ENCODE measurements around the gene SAPCD2. TPM values are rescaled to one million over a fixed set of nuclear protein-coding genes. Genes with fewer than 3 reads are reported as not detected.

SAPCD2 gene
- polyA plus RNA-seq, 10 donors, result 1.9 to 7.1 (median 3.9) TPM

DNA sequence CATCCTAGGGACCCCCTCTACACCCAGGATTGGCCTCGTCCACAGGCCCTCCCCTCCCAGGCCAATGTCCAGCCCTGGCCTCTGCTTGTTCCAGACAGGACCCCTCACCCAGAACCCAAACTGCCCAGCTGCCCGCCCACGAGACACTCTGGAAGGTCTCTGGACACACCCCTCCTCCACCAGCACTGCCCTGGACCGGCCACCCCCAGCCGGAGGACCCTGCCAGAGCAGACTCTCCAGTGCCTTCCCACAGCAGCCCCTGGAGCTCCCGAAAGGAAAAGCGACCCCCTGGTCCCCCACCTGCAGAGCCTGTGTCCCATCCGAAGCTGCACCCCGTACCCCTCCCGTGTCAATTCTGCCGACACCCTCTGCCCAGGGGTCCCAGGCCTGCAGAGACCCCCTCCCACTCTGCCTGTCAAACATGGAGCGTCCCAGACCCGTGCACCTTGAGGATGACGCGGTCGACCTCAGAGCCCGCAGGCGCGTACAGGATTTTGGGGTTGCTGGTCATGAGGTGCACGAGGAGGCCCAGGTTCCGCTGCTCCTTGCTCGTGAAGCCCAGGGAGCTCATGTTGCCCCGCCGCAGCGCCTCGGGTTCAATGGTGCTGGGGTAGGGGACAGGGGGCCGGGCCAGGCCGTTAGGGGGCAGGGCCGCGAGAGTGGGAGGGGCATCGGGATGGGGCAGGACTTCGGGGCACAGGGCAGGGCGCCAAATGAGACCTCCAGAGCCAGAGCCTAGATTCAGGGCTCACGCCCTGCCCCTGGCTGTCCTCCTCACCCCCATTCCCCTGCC lies 50.3 kb downstream of the SAPCD2 start:
- DNase-seq, result no peak

DNA sequence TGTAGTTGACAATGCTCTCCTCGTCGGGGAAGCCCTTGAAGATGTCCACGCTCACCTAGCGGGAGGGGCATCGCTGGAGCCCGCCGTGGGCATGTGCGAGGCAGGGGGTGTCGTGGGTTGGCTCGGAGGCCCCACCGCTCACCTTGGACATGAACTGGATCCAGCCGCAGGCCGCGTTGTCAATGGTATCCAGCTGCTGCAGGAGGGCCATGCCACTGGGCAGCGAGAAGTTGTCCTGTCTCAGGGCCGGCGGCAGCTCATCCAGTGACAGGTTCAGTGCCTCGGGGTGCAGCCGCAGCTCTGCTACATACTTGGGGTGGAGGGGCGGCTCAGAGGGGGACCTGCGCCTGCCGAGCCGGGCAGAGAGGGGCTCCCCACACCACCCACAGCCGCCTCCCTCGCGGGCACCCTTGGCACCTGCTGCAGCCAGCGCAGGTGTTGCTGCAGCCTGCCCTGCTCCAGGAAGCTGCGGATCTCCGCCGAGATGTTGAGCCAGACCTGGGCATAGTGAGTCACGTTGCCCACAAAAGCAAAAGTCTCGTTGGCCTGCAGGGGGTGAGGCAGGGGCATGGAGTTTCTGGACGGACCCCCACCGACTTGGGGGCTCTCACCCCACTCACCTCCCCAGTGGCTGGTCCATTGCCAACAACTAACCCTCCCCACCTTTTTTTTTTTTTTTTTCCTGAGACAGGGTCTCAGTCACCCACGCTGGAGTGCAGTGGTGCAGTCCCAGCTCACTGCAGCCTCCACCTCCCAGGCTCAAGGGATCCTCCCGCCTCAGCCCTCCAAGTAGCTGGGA lies 51.4 kb downstream of the SAPCD2 start:
- no peak for DNase-seq

DNA sequence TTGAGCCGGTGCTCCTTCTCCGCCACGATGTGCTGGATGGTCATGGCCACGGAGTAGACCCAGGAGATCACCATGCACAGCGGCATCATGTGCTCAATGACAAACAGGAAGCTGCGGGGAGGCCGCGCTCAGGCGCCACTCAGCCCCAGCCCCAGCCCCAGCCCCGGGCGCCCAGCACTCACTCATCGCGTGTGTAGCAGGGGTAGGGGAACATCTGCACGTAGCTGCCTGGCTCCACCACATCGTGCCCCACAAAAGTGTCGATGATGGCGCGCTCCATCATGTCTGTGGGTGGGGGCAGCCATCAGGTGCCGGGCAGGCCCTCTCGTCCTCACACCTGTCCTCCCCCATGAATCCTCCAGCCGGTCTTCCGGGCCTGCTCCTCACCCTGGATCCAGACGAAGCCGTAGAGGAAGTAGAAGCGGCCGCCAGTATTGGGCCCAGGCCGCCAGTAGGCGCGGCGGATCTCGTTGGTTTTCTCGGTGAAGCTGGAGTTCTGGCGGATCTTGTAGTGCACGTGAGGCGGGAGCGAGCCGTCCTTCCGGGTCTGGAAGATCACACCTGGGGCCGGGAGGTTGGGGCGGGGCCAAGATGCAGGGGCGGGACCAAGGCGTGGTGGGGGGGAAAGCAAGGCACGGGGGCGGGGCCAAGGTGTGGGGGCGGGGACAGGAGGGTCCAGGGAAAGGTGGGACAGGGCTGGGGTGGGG lies 52.4 kb downstream of the SAPCD2 start:
- DNase-seq, result no peak

DNA sequence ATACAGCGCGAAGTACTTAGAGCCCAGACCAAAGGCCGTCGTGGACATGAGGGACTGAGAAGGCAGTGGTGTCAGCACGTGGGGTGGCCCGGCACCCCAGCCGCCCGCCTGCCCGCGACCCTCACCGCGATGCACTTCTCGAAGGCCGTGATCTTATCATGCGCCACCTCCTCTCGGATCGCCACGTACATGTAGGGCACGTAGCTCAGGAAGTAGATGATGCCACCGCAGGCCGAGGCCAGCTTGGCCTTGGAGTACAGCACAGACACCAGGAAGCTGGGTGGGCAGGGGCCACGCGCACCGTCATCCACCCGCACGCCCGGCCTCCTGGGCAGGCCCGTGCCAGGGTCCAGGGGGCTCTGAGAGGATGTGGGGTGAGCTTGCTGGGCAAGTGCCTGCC lies 53.3 kb downstream of the SAPCD2 start:
- DNase-seq, result no peak

DNA sequence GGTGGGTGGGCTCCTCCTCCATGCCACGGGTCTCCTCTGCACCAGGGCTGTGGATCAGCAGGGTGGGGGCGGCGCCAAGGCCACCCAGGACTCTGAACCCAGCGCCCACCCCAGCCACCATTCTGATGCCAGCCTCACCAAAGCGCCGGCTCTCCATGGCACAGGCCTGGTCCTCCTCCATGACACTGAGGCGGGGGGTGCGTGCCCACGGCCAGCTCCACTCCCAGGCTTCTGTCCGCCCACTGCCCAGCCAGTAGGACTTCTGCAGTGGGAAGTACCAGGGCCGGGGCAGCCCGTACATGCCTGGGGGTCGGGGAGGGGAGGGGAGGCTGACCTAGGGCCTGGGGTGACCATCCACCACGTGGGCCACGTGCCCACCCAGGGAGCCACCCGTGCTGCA lies 53.9 kb downstream of the SAPCD2 start:
- no peak for DNase-seq

DNA sequence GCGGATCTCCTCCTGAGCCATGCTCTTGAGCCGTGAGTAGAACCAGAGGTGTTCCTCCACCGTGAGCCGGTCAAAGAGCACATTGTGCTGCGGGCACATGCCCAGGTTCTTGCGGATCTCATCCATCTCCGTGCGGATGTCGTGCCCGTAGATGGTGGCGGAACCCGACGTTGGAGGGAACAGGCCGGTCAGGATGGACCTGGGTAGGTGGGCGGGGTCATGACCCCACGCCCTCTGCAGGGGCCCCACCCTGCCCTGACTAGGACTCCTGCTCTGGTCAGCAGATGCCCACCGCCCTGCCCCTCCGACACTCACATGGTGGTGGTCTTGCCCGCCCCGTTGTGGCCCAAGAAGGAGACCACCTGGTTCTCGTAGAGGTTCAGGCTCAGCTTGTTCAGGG lies 54.4 kb downstream of the SAPCD2 start:
- DNase-seq, result no peak

DNA sequence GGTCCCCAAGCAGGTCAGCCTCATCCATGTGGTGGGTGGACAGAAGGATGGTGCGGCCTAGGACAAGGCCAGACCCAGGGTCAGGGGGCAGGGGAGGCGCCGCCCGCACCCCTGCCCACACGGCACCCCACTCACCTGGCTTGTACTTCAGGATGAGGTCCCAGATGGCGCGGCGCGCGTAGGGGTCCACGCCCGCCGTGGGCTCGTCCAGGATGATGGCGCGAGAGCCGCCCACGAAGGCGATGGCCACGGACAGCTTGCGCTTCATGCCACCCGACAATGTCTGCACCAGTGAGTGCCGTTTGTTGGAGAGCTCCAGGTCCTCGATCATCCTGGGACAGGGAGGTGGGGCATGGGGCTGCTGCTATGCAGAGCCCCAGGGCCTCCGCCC lies 54.8 kb downstream of the SAPCD2 start:
- DNase-seq, result no peak

DNA sequence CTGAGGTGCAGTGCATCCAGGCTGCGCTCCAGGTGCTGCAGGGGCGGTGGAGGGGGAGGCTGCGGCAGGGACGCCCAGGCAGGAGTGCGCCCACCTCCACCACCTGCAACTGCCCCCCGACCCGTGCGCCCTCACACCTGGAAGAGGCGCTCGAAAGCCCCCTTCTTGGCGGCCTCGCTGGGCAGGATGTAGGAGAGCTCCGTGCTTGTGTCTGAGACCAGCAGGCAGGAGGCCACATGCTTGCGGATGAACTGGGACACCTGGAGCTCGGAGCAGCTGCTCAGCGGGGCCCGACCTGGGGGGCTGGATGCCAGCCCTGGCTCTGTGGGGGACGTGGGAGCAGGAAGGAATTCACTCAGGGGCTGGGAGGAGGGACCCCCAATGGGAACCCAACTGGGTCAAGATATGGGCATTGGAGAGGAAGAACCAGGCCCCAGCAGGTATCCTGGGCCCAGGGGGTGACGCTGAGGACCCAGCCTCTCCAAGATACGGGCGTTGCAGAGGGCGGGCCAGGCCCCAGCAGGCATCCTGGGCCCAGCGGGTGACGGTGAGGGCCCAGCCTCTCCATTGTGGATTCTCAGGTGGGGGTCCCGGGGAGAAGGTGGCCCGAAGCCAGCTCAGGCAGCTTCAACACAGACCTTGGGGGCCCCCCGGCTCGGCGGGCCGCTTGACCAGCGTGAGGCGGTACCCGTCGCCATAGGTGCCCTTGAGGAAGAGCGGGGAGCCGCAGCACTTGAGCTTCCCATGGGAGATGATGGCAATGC lies 55.4 kb downstream of the SAPCD2 start:
- no peak for DNase-seq

DNA sequence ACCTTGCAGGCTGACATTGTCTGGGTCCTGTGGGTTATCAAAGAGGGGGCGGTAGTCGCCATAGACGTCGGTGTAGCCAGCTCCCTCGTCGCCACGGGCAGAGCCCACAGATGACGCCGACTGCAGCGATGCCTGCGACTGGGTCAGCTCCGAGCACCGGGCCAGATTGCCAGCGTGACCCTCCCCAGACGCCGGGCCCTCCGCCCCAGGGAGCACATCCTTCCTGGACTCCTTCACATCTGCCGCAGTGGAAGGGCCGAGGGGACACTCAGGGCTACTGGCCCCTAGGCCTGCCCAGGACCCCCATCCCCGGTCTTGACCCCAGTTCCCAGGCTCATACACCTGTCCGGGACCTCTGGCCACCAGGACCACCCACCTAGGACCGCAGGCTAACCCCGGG lies 56.2 kb downstream of the SAPCD2 start:
- DNase-seq, result no peak

DNA sequence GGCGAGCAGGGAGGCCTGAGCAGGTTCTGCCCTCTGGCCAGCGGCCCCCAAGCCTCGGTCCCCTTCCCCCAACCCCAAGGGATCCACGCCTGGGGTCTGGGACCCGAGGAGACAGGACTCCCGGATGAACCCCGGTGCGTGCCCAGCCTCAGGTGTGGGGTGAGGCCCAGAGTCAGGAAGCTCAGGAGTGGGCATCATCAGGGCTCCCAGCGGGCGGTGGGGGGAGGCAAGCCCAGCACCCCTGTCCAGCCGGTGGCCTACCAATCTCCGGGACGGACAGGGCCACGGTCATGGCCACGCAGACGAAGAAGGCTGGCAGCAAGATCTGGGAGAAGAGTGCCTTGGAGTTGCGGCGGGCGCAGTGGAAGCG lies 56.8 kb downstream of the SAPCD2 start:
- no peak for DNase-seq

DNA sequence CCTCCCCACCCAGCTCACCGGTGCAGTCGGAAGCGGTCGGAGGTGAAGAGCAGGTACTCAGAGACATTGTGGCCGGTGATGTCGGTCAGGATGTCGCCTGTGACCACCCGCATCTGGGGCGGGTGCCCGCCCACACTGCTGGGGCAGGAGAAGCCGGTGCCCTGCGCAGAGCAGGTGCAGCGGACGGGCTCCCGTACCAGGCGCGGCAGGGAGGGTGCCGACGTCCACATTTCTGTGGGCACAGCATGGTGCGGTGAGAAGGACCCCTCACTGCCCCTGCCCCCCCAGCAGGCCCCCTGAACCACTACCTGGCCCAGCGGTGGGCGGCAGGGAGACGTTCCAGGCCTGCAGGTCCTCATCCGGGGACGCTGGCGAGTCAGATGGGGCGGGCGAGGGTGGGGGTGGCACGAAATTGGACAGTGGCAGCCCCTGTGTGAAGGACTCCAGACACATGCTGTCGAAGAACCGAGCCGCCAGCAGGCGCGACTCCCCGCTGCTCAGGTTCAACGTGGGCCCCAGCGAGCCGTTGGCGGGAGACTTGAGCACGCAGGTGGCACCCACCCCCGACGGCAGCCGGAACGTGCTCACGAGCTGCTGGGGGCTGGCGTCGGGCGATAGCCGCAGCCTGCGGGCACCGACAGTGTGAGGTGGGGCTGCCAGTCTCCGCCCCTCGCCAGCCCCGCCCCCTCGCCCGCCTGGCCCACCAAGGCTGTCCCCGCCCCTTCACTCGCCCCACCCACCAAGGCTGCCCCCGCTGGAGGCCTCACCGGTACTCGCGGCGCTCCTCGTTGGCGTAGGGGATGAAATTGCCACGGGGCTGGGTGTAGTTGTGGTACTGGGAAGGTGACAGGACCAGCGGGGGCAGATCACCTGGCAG lies 57.4 kb downstream of the SAPCD2 start:
- no peak for DNase-seq

Other genes with a start within 250 kb of the SAPCD2 start
- 1 to 10 TPM; 1.3 to 2.1 (median 1.7) TPM for gene AJM1, start 228.1 kb downstream of the SAPCD2 start, polyA plus RNA-seq (ENCODE audit: insufficient read length in 10 of 10)
- gene PHPT1, start 221.1 kb downstream of the SAPCD2 start, polyA plus RNA-seq (ENCODE audit: insufficient read length in 10 of 10), result 100 to 1,000 TPM in 4 of 10 donors, 10 to 100 TPM in 6; 63.9 to 118 (median 81.7) TPM
- gene MAMDC4, start 218.2 kb downstream of the SAPCD2 start, polyA plus RNA-seq (ENCODE audit: insufficient read length in 10 of 10), result 1 to 10 TPM; 2.0 to 5.6 (median 3.9) TPM
- gene EDF1, start 204.2 kb downstream of the SAPCD2 start, polyA plus RNA-seq (ENCODE audit: insufficient read length in 10 of 10), result 100 to 1,000 TPM; 236 to 394 (median 310) TPM
- gene TRAF2, start 184.0 kb downstream of the SAPCD2 start, polyA plus RNA-seq (ENCODE audit: insufficient read length in 10 of 10), result 10 to 100 TPM in 2 of 10 donors, 1 to 10 TPM in 8; 8.1 to 10.7 (median 9.6) TPM
- 10 to 100 TPM; 27.4 to 47.9 (median 34.4) TPM for gene FBXW5, start 125.8 kb downstream of the SAPCD2 start, polyA plus RNA-seq (ENCODE audit: insufficient read length in 10 of 10)
- 1 to 10 TPM in 1 of 10 donors, under 1 TPM in 8, not detected in 1; 0.29 to 1.0 (median 0.51) TPM for gene C8G, start 125.3 kb downstream of the SAPCD2 start, polyA plus RNA-seq (ENCODE audit: insufficient read length in 10 of 10)
- 1 to 10 TPM in 3 of 10 donors, under 1 TPM in 7; 0.25 to 1.2 (median 0.68) TPM for gene LCN12, start 118.3 kb downstream of the SAPCD2 start, polyA plus RNA-seq (ENCODE audit: insufficient read length in 10 of 10)
- 10 to 100 TPM in 8 of 10 donors, 1 to 10 TPM in 2; 2.3 to 36.3 (median 17.1) TPM for gene PTGDS, start 93.1 kb downstream of the SAPCD2 start, polyA plus RNA-seq (ENCODE audit: insufficient read length in 10 of 10)
- 1 to 10 TPM in 3 of 10 donors, under 1 TPM in 7; 0.14 to 1.1 (median 0.66) TPM for gene LCNL1, start 87.6 kb downstream of the SAPCD2 start, polyA plus RNA-seq (ENCODE audit: insufficient read length in 10 of 10)
- gene PAXX, start 78.1 kb downstream of the SAPCD2 start, polyA plus RNA-seq (ENCODE audit: insufficient read length in 10 of 10), result 10 to 100 TPM; 11.8 to 28.5 (median 21.6) TPM
- 1 to 10 TPM in 2 of 10 donors, under 1 TPM in 6, not detected in 2; 0.28 to 4.7 (median 0.54) TPM for gene CLIC3, start 74.0 kb downstream of the SAPCD2 start, polyA plus RNA-seq (ENCODE audit: insufficient read length in 10 of 10)
- gene ABCA2, start 42.3 kb downstream of the SAPCD2 start, polyA plus RNA-seq (ENCODE audit: insufficient read length in 10 of 10), result 10 to 100 TPM; 11.5 to 18.7 (median 16.7) TPM
- under 1 TPM in 4 of 10 donors, not detected in 6; 0.10 to 0.48 (median 0.12) TPM for gene FUT7, start 38.5 kb downstream of the SAPCD2 start, polyA plus RNA-seq (ENCODE audit: insufficient read length in 10 of 10)
- 10 to 100 TPM; 28.5 to 53.0 (median 38.4) TPM for gene NPDC1, start 24.4 kb downstream of the SAPCD2 start, polyA plus RNA-seq (ENCODE audit: insufficient read length in 10 of 10)
- gene ENTPD2, start 16.5 kb downstream of the SAPCD2 start, polyA plus RNA-seq (ENCODE audit: insufficient read length in 10 of 10), result 10 to 100 TPM in 6 of 10 donors, 1 to 10 TPM in 4; 7.5 to 16.5 (median 12.1) TPM
- 1 to 10 TPM; 1.5 to 3.0 (median 2.0) TPM for gene UAP1L1, start 7.0 kb upstream of the SAPCD2 start, polyA plus RNA-seq (ENCODE audit: insufficient read length in 10 of 10)
- gene MAN1B1, start 16.4 kb upstream of the SAPCD2 start, polyA plus RNA-seq (ENCODE audit: insufficient read length in 10 of 10), result 10 to 100 TPM; 31.3 to 54.4 (median 41.1) TPM
- 10 to 100 TPM; 21.9 to 43.1 (median 28.8) TPM for gene DPP7, start 44.2 kb upstream of the SAPCD2 start, polyA plus RNA-seq (ENCODE audit: insufficient read length in 10 of 10)
- under 1 TPM in 2 of 10 donors, not detected in 8; 0.07 TPM for gene GRIN1, start 68.6 kb upstream of the SAPCD2 start, polyA plus RNA-seq (ENCODE audit: insufficient read length in 10 of 10)
- gene LRRC26, start 99.5 kb upstream of the SAPCD2 start, polyA plus RNA-seq (ENCODE audit: insufficient read length in 10 of 10), result not detected
- not detected for gene TMEM210, start 101.5 kb upstream of the SAPCD2 start, polyA plus RNA-seq (ENCODE audit: insufficient read length in 10 of 10)
- 10 to 100 TPM; 21.2 to 36.5 (median 29.2) TPM for gene ANAPC2, start 118.0 kb upstream of the SAPCD2 start, polyA plus RNA-seq (ENCODE audit: insufficient read length in 10 of 10)
- 10 to 100 TPM; 38.2 to 72.0 (median 49.6) TPM for gene SSNA1, start 118.1 kb upstream of the SAPCD2 start, polyA plus RNA-seq (ENCODE audit: insufficient read length in 10 of 10)
- 10 to 100 TPM in 2 of 10 donors, 1 to 10 TPM in 8; 5.8 to 10.9 (median 7.8) TPM for gene TPRN, start 130.2 kb upstream of the SAPCD2 start, polyA plus RNA-seq (ENCODE audit: insufficient read length in 10 of 10)
- gene TMEM203, start 135.1 kb upstream of the SAPCD2 start, polyA plus RNA-seq (ENCODE audit: insufficient read length in 10 of 10), result 10 to 100 TPM; 30.3 to 36.7 (median 32.2) TPM
- 10 to 100 TPM in 1 of 10 donors, 1 to 10 TPM in 9; 3.8 to 10.6 (median 6.9) TPM for gene NDOR1, start 135.1 kb upstream of the SAPCD2 start, polyA plus RNA-seq (ENCODE audit: insufficient read length in 10 of 10)
- gene RNF208, start 151.7 kb upstream of the SAPCD2 start, polyA plus RNA-seq (ENCODE audit: insufficient read length in 10 of 10), result 1 to 10 TPM; 1.8 to 4.5 (median 2.4) TPM
- 1 to 10 TPM in 9 of 10 donors, under 1 TPM in 1; 0.93 to 3.3 (median 2.0) TPM for gene CYSRT1, start 154.6 kb upstream of the SAPCD2 start, polyA plus RNA-seq (ENCODE audit: insufficient read length in 10 of 10)
- gene RNF224, start 156.9 kb upstream of the SAPCD2 start, polyA plus RNA-seq (ENCODE audit: insufficient read length in 10 of 10), result 1 to 10 TPM in 7 of 10 donors, under 1 TPM in 3; 0.80 to 3.4 (median 1.5) TPM
- gene SLC34A3, start 160.3 kb upstream of the SAPCD2 start, polyA plus RNA-seq (ENCODE audit: insufficient read length in 10 of 10), result 1 to 10 TPM in 5 of 10 donors, under 1 TPM in 5; 0.29 to 2.0 (median 0.89) TPM
- gene TUBB4B, start 170.7 kb upstream of the SAPCD2 start, polyA plus RNA-seq (ENCODE audit: insufficient read length in 10 of 10), result 100 to 1,000 TPM; 125 to 258 (median 160) TPM
- under 1 TPM in 7 of 10 donors, not detected in 3; 0.16 to 0.62 (median 0.32) TPM for gene STPG3, start 180.7 kb upstream of the SAPCD2 start, polyA plus RNA-seq (ENCODE audit: insufficient read length in 10 of 10)
- 10 to 100 TPM; 39.3 to 55.4 (median 45.0) TPM for gene NELFB, start 184.8 kb upstream of the SAPCD2 start, polyA plus RNA-seq (ENCODE audit: insufficient read length in 10 of 10)
- 1 to 10 TPM; 3.9 to 7.8 (median 5.6) TPM for gene TOR4A, start 207.2 kb upstream of the SAPCD2 start, polyA plus RNA-seq (ENCODE audit: insufficient read length in 10 of 10)
- 1 to 10 TPM; 2.9 to 7.5 (median 4.8) TPM for gene NRARP, start 231.7 kb upstream of the SAPCD2 start, polyA plus RNA-seq (ENCODE audit: insufficient read length in 10 of 10)

Measured in muscle of back (tissue), 11 donors.